HepG2 (cell line): Measurements from ENCODE around the gene CTDNEP1. TPM values are rescaled to one million over a fixed set of nuclear protein-coding genes. Genes with fewer than 3 reads are reported as not detected.

Experiments
- ARNT ChIP-seq: fragments of 450-650 bp; IDR thresholded peaks from 2 replicates; pipeline ENCODE4 v1.6.1; 2017
- BHLHE40 ChIP-seq: IDR thresholded peaks from 2 replicates; pipeline ENCODE4 v1.6.1; 2011; ENCODE audit warnings: low read length, improper control_type of control experiment
- ELF4 ChIP-seq: sonication (generic); formaldehyde crosslinking; IDR thresholded peaks from 2 replicates; pipeline ENCODE4 v1.5.0; 2020; ENCODE audit warnings: missing genetic modification reagents, mild to moderate bottlenecking, moderate library complexity, borderline replicate concordance
- FOSL2 ChIP-seq: sonication (generic); formaldehyde crosslinking; IDR thresholded peaks from 2 replicates; pipeline ENCODE4 v1.4.0; 2020; ENCODE audit warnings: missing genetic modification reagents
- GLI4 ChIP-seq: sonication (generic); formaldehyde crosslinking; IDR thresholded peaks from 2 replicates; pipeline ENCODE4 v1.5.1; 2020; ENCODE audit warnings: missing genetic modification reagents, mild to moderate bottlenecking, moderate library complexity, borderline replicate concordance
- KLF11 ChIP-seq: IDR thresholded peaks from 2 replicates; pipeline ENCODE4 v1.6.1; 2016; ENCODE audit warnings: missing compliant biosample characterization
- SKI ChIP-seq: fragments of 450-650 bp; IDR thresholded peaks from one replicate; pipeline ENCODE4 v1.6.1; 2018; ENCODE audit warnings: mild to moderate bottlenecking; ENCODE audit not compliant: partially characterized antibody
- TBX2 ChIP-seq: sonication (generic); formaldehyde crosslinking; IDR thresholded peaks from 2 replicates; pipeline ENCODE4 v1.5.0; 2020; ENCODE audit warnings: missing genetic modification reagents, mild to moderate bottlenecking, borderline replicate concordance
- ZFP41 ChIP-seq: sonication (generic); formaldehyde crosslinking; IDR thresholded peaks from 2 replicates; pipeline ENCODE4 v1.4.0; 2020; ENCODE audit warnings: mild to moderate bottlenecking, missing genetic modification reagents, borderline replicate concordance
- ZNF232 ChIP-seq: sonication (generic); formaldehyde crosslinking; IDR thresholded peaks from 2 replicates; pipeline ENCODE4 v1.4.0; 2020; ENCODE audit warnings: missing genetic modification reagents, borderline replicate concordance
- ZNF235 ChIP-seq: sonication (generic); formaldehyde crosslinking; IDR thresholded peaks from 2 replicates; pipeline ENCODE4 v1.8.1; 2023; ENCODE audit warnings: mild to moderate bottlenecking, missing genetic modification reagents, borderline replicate concordance
- ZNF253 ChIP-seq: sonication (generic); formaldehyde crosslinking; IDR thresholded peaks from 2 replicates; pipeline ENCODE4 v1.8.0; 2022; ENCODE audit warnings: mild to moderate bottlenecking, missing genetic modification reagents, borderline replicate concordance
- ZNF431 ChIP-seq: sonication (generic); formaldehyde crosslinking; IDR thresholded peaks from 2 replicates; pipeline ENCODE4 v1.9.0; 2022; ENCODE audit warnings: missing genetic modification reagents, low read depth, mild to moderate bottlenecking, borderline replicate concordance
- polyA plus RNA-seq, 8 experiments: library from polyadenylated mRNA; depleted of rRNA in 3 of 8; stranded (reverse) in 7 of 8; unstranded in 1 of 8; fragments of >200 nt; fragmentation: Illumina TruSeq in 4 of 8; extraction: Trizol in 4 of 8; gene quantifications; 2 replicates each; pipeline versions ENCODE4 v1.2.1 to v1.2.3, GENCODE V29; 2011 to 2016; ENCODE audit warnings: low read depth in 4 of 8, missing spikeins in 1 of 8, mixed read lengths in 1 of 8; ENCODE audit not compliant: insufficient read depth in 1 of 8
- total RNA-seq, 5 experiments: library from RNA; depleted of rRNA; stranded (reverse); fragments of >200 nt; fragmentation: Illumina TruSeq; extraction: Trizol; gene quantifications; 2 replicates each; pipeline ENCODE4 v1.2.3, GENCODE V29; 2016; ENCODE audit warnings: low read depth in 1 of 5
- TF ChIP-seq, protein P1 (sequence below): sonication (generic); formaldehyde crosslinking; IDR thresholded peaks from 2 replicates; pipeline ENCODE4 v1.5.0; 2020; ENCODE audit warnings: missing genetic modification reagents
- TF ChIP-seq, protein P2 (sequence below): IDR thresholded peaks from 2 replicates; pipeline ENCODE4 v1.6.1; 2016
- TF ChIP-seq, protein P3 (sequence below): sonication (generic); formaldehyde crosslinking; IDR thresholded peaks from 2 replicates; pipeline ENCODE4 v1.5.0; 2020; ENCODE audit warnings: mild to moderate bottlenecking, missing genetic modification reagents, moderate library complexity
- TF ChIP-seq, protein P4 (sequence below): sonication (generic); formaldehyde crosslinking; IDR thresholded peaks from 2 replicates; pipeline ENCODE4 v1.4.0; 2020; ENCODE audit warnings: missing genetic modification reagents
- TF ChIP-seq, protein P5 (sequence below): conservative IDR thresholded peaks from 2 replicates; pipeline ENCODE4 v1.6.1; 2018; ENCODE audit warnings: missing genetic modification reagents
- TF ChIP-seq, protein P6 (sequence below), 2 experiments: sonication (generic) in 1 of 2; formaldehyde crosslinking in 1 of 2; IDR thresholded peaks; 2 replicates each; pipeline versions ENCODE4 v1.5.1 to v1.6.1; 2011 to 2020; ENCODE audit warnings: borderline replicate concordance in 1 of 2, low read depth in 1 of 2, low read length in 1 of 2, mild to moderate bottlenecking in 1 of 2, missing genetic modification reagents in 1 of 2, moderate library complexity in 1 of 2

Gene CTDNEP1
- total and polyA plus RNA-seq, 2 of the 13 experiments (the other 11 are each of a cell fraction or from before 2014, with no cell fraction given), result 19.8 to 118 TPM

DNA sequence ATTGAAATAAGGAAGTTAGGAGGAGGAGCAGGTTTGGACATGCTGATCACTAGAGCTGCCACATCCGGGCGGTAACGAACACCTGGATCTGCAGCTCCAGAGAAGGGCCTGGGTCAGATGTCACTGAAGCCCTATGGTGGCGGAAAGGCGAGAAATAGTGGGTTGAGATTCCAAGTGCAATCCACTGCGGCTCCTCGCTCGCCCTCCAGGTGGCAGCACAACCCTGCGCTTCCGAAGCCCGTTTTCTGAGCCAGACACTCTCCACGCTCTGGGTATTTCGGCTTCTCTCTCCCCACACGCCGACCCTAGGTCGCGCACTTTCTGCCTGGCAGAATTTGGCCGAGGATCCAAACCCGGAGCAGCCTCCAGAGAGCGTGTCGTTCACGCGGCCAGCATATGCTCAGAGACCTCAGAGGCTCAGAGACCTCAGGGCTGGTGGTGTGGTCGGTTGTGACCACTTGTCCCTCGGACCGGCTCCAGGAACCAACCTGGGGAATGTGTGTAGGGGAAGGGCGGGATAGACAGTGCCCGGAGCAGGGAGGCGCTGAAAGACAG lies 29.1 kb upstream of the CTDNEP1 start (continued):
- TF ChIP-seq TBX2 (CRISPR knock-in tag) (0 out of 2 replicates have a peak, but pooled peaks have one; percentile 44), ZNF431 (CRISPR knock-in tag) (0 out of 2 replicates have a peak, but pooled peaks have one; percentile 23), FOSL2 (CRISPR knock-in tag) (peak; percentile 42), GLI4 (CRISPR knock-in tag) (0 out of 2 replicates have a peak, but pooled peaks have one; percentile 55), KLF11 (CRISPR knock-in tag) (peak; percentile 59; the same call in 1 of the 2 replicates), ELF4 (CRISPR knock-in tag) (no peak), ZNF232 (CRISPR knock-in tag) (no peak), ZNF235 (CRISPR knock-in tag) (0 out of 2 replicates have a peak, but pooled peaks have one; percentile 34), SKI (peak; percentile 71), ZNF253 (CRISPR knock-in tag) (peak; percentile 84; the same call in 1 of the 2 replicates), BHLHE40 (no peak; the same call in 1 of the 2 replicates), ZFP41 (peak; percentile 35; the same call in 1 of the 2 replicates), ARNT (no peak)
- TF ChIP-seq, protein P1, sequence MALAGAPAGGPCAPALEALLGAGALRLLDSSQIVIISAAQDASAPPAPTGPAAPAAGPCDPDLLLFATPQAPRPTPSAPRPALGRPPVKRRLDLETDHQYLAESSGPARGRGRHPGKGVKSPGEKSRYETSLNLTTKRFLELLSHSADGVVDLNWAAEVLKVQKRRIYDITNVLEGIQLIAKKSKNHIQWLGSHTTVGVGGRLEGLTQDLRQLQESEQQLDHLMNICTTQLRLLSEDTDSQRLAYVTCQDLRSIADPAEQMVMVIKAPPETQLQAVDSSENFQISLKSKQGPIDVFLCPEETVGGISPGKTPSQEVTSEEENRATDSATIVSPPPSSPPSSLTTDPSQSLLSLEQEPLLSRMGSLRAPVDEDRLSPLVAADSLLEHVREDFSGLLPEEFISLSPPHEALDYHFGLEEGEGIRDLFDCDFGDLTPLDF (CRISPR knock-in tag), result no peak
- TF ChIP-seq, protein P2, sequence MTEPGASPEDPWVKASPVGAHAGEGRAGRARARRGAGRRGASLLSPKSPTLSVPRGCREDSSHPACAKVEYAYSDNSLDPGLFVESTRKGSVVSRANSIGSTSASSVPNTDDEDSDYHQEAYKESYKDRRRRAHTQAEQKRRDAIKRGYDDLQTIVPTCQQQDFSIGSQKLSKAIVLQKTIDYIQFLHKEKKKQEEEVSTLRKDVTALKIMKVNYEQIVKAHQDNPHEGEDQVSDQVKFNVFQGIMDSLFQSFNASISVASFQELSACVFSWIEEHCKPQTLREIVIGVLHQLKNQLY (CRISPR knock-in tag), result peak; percentile 45; the same call in 1 of the 2 replicates
- TF ChIP-seq, protein P3, sequence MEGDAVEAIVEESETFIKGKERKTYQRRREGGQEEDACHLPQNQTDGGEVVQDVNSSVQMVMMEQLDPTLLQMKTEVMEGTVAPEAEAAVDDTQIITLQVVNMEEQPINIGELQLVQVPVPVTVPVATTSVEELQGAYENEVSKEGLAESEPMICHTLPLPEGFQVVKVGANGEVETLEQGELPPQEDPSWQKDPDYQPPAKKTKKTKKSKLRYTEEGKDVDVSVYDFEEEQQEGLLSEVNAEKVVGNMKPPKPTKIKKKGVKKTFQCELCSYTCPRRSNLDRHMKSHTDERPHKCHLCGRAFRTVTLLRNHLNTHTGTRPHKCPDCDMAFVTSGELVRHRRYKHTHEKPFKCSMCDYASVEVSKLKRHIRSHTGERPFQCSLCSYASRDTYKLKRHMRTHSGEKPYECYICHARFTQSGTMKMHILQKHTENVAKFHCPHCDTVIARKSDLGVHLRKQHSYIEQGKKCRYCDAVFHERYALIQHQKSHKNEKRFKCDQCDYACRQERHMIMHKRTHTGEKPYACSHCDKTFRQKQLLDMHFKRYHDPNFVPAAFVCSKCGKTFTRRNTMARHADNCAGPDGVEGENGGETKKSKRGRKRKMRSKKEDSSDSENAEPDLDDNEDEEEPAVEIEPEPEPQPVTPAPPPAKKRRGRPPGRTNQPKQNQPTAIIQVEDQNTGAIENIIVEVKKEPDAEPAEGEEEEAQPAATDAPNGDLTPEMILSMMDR (CRISPR knock-in tag), result peak; percentile 98
- TF ChIP-seq, protein P4, sequence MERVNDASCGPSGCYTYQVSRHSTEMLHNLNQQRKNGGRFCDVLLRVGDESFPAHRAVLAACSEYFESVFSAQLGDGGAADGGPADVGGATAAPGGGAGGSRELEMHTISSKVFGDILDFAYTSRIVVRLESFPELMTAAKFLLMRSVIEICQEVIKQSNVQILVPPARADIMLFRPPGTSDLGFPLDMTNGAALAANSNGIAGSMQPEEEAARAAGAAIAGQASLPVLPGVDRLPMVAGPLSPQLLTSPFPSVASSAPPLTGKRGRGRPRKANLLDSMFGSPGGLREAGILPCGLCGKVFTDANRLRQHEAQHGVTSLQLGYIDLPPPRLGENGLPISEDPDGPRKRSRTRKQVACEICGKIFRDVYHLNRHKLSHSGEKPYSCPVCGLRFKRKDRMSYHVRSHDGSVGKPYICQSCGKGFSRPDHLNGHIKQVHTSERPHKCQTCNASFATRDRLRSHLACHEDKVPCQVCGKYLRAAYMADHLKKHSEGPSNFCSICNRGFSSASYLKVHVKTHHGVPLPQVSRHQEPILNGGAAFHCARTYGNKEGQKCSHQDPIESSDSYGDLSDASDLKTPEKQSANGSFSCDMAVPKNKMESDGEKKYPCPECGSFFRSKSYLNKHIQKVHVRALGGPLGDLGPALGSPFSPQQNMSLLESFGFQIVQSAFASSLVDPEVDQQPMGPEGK (CRISPR knock-in tag), result 0 out of 2 replicates have a peak, but pooled peaks have one; percentile 20
- TF ChIP-seq, protein P5, sequence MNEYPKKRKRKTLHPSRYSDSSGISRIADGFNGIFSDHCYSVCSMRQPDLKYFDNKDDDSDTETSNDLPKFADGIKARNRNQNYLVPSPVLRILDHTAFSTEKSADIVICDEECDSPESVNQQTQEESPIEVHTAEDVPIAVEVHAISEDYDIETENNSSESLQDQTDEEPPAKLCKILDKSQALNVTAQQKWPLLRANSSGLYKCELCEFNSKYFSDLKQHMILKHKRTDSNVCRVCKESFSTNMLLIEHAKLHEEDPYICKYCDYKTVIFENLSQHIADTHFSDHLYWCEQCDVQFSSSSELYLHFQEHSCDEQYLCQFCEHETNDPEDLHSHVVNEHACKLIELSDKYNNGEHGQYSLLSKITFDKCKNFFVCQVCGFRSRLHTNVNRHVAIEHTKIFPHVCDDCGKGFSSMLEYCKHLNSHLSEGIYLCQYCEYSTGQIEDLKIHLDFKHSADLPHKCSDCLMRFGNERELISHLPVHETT (CRISPR knock-in tag), result 0 out of 2 replicates have a peak, but pooled peaks have one; percentile 27
- TF ChIP-seq, protein P6, sequence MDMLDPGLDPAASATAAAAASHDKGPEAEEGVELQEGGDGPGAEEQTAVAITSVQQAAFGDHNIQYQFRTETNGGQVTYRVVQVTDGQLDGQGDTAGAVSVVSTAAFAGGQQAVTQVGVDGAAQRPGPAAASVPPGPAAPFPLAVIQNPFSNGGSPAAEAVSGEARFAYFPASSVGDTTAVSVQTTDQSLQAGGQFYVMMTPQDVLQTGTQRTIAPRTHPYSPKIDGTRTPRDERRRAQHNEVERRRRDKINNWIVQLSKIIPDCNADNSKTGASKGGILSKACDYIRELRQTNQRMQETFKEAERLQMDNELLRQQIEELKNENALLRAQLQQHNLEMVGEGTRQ (IDR thresholded peaks at IDR 0.05; ENCODE audit: low read depth, low read length), result no peak
- TF ChIP-seq, protein P6 (CRISPR knock-in tag; IDR thresholded peaks at IDR 0.05; ENCODE audit: borderline replicate concordance), result no peak
